GM06990 (cell line): Measurements from ENCODE around the gene RFLNA.

ENCODE experiments used
- DNase-seq: peaks from one replicate; pipeline ENCODE4 v3.0.0-alpha.2; 2011; ENCODE audit not compliant: insufficient read length; ENCODE audit errors: extremely low read depth
- H3K27me3 ChIP-seq: replicated peaks from 2 replicates; pipeline ENCODE4 v1.6.0; 2011; ENCODE audit warnings: low read length; ENCODE audit not compliant: control insufficient read depth, insufficient read depth
- H3K36me3 ChIP-seq: 2 replicates; pipeline ENCODE4 v1.5.1; 2011; ENCODE audit warnings: low read length; ENCODE audit not compliant: control insufficient read depth, insufficient read depth
- H3K4me3 ChIP-seq: replicated peaks from 2 replicates; pipeline ENCODE4 v1.5.1; 2011; ENCODE audit warnings: low read depth, mild to moderate bottlenecking, control low read depth, low read length
- CTCF ChIP-seq: IDR thresholded peaks from 2 replicates; pipeline ENCODE4 v1.5.1; 2011; ENCODE audit warnings: low read length, control low read depth, mild to moderate bottlenecking, inconsistent platforms; ENCODE audit not compliant: insufficient read depth, poor library complexity, severe bottlenecking

Gene RFLNA

DNA sequence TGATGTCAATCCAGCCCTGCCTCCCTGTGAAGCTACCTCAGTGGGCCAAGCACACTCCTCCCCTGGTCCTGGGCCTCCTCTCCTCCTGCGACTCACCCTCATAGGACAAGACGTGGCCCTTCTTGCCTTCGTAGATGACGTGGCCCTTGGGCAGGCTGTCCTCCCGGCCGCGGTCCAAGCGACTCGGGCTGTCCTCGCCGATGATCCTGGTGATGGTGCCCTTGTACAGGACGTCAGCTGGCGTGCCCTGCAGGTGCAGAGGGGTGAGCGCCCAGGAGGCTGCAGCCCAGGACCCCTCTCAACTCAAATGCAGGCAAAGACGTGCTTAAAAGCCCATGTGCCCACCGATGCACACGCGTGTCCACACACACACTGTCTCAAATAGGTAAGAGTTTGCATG lies 55.6 kb downstream of the RFLNA start:
- no peak for TF ChIP-seq CTCF
- Histone ChIP-seq H3K36me3 (peaks cover 72% of the 10 kb centered on the region), H3K27me3 (no peaks in the 10 kb centered on the region), H3K4me3 (no peak overlapping the region)
- no peak for DNase-seq

DNA sequence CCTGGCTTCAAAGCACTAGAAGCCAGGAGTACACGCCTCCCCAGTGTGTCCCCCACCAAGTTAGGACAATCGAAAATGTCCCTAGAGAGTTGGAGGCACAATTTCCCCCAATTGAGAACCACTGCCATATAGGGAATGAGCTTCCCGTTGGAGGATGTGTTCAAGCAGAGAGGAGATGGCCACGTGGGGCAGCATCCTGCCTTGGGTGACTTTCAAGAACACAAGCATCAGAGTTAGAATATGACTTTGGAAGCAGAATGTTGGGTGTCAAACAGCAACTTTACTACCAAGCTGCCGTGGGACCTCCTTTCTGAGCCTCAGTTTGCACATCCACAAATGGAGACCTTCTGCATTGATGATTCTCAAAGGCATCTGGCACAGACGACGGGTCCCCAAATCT lies 56.5 kb downstream of the RFLNA start:
- Histone ChIP-seq H3K36me3 (peaks cover 72% of the 10 kb centered on the region), H3K4me3 (no peak overlapping the region), H3K27me3 (no peaks in the 10 kb centered on the region)
- TF ChIP-seq CTCF = no peak
- DNase-seq = no peak

DNA sequence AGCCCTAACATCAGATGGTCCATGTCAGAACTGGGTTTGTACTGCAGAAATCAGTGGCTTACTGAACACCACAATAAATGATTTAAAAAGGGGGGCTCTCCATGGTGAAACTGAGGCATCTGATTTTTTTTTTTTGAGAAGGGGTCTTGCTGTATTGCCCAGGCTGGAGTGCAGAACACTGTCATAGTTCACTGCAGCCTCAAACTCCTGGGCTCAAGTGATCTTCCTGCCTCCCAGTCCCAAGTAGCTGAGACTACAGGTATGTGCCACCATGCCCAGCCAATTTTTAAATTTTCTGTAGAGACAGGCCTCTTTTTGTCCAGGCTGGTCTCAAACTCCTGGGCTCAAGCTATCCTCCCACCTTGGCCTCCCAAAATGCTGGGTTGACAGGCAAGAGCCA lies 57.4 kb downstream of the RFLNA start:
- H3K36me3 ChIP-seq = peaks cover 72% of the 10 kb centered on the region
- no peak for TF ChIP-seq CTCF
- no peak overlapping the region for H3K4me3 ChIP-seq
- DNase-seq = no peak
- H3K27me3 ChIP-seq = no peaks in the 10 kb centered on the region

- no peak for TF ChIP-seq CTCF
Observed at GRCh38 chr12:124352839-124353238, 57.9 kb downstream of the RFLNA start.

DNA sequence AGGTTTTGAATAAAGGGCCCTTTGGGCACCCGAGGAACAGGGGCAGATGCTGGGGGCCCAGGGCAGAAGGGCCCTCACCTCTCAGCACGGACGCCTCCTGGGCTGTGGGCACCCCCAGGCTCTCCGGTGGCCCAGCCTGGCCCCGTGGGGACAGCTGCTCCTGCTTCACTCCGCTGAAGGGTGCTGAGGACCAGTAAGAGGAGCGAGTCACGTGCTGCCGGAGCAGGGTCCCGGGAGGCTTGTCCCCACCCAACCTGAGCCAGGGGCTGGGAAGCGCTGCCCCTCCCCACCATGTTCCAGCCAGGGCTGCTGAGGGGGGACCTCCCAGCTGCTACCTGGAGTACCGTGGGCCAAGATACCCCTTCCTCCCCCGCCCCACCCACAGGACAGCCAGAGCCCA lies 59.5 kb downstream of the RFLNA start:
- TF ChIP-seq CTCF = no peak
- Histone ChIP-seq H3K36me3 (peaks cover 72% of the 10 kb centered on the region), H3K27me3 (no peaks in the 10 kb centered on the region)

More at GRCh38 chr12:124352839-124353238, 57.9 kb downstream of the RFLNA start:
- Histone ChIP-seq H3K36me3 (peaks cover 70% of the 10 kb centered on the region), H3K4me3 (no peak overlapping the region), H3K27me3 (no peaks in the 10 kb centered on the region)
- DNase-seq = no peak

DNA sequence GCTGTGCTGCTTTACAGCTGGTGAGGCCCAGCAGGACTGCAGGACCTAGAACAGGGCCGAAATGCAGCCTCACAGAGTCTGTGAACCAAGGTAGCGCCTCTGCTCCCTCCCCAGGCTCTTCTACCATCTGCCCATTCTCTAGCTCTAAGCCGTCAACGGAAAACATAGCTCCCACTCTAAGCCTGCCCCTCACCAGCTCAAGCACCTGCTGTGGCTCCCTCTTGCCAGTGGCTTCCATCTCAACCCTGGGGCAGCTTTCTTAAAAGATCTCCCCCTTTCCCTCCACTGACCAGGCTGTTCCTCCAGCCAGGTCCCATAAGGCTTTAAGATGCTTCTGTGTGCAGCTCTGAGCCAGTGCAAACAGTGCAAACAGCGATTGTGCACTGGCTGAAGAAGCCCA lies 61.3 kb downstream of the RFLNA start:
- peaks cover 69% of the 10 kb centered on the region for H3K36me3 ChIP-seq

More for the DNA sequence above, 59.5 kb downstream of the RFLNA start:
- no peak for DNase-seq
- no peak overlapping the region for H3K4me3 ChIP-seq

More for the DNA sequence above, 61.3 kb downstream of the RFLNA start:
- Histone ChIP-seq H3K4me3 (no peak overlapping the region), H3K27me3 (no peaks in the 10 kb centered on the region)
- no peak for TF ChIP-seq CTCF
- no peak for DNase-seq
